ENCODE data around the gene AJM1. TPM values are rescaled to one million over a fixed set of nuclear protein-coding genes. Genes with fewer than 3 reads are reported as not detected.
"Not testable (repeated sequence)": the region's sequence is repeated elsewhere in the genome, so short reads cannot be mapped to it uniquely, and the experiment has no call there.

Gene AJM1
- 0.79 TPM for total RNA-seq (2013)
- polyA plus RNA-seq (1 to 10 TPM in 1 of 3 donors, under 1 TPM in 2; 0.10 to 2.0 (median 0.18) TPM), polyA minus RNA-seq (0.69 and 0.72 TPM in 2 replicates), total RNA-seq (0.08 to 2.0 (median 1.1) reads per million in 11 experiments)

GRCh38 chr9:136842380-136842948, at the start of gene AJM1:
TSS of gene AJM1 (plus strand) at chr9:136842478. CDS start at chr9:136844415, 1,937 bp downstream.
- not testable (repeated sequence) for H4K20me1 ChIP-seq (ENCODE audit: insufficient read depth, low read length); H3K9me3 ChIP-seq (replicated peaks in 1 of 2; ENCODE audit: control insufficient read depth in 1 of 2, insufficient read depth in 1 of 2, low read length in 2 of 2); H3K79me2 ChIP-seq (ENCODE audit: insufficient read depth, low read length); H3K27ac Mint-ChIP-seq; H3K27ac ChIP-seq (ENCODE audit: low read depth in 1 of 2, low read length in 2 of 2)
- H3K36me3 ChIP-seq (replicated peaks in 1 of 2; ENCODE audit: control insufficient read depth in 1 of 2, insufficient read depth in 2 of 2, low read length in 2 of 2), result peaks cover 18 to 22% of the 10 kb centered on the region in 2 donors
- Mint-ChIP-seq H3K4me1 (peaks cover 15% of the 10 kb centered on the region), H3K4me3 (peak within 1 kb of the TSS; percentile 70 to 86), H3K36me3 (peaks cover 18 to 29% of the 10 kb centered on the region in 2 donors), H3K9me3 (peaks cover 0 to 15% (median 12%) of the 10 kb centered on the region in 7 donors), H3K27me3 (ENCODE audit: low read depth in 3 of 3) (peaks cover 24 to 51% (median 37%) of the 10 kb centered on the region in 3 donors)
- WGBS (ENCODE audit: insufficient coverage), result under 1% methylated on average over 16 of the region's 27 CpGs
- H3K27me3 ChIP-seq (ENCODE audit: control insufficient read depth in 2 of 2, insufficient read depth in 2 of 2, low read length in 2 of 2), result peaks cover 12 to 36% of the 10 kb centered on the region in 2 donors
- H3K9ac ChIP-seq (ENCODE audit: insufficient read depth, low read length, poor library complexity, severe bottlenecking), result peak within 1 kb of the TSS; percentile 46
- H3K4me2 ChIP-seq (replicated peaks; ENCODE audit: extremely low read depth, low read length, poor library complexity, severe bottlenecking), result peak within 1 kb of the TSS; percentile 72
- peak within 1 kb of the TSS; percentile 78 for H2AFZ ChIP-seq (ENCODE audit: insufficient read depth, low read depth, low read length, poor library complexity, severe bottlenecking)
- intact Hi-C loops (cut with micrococcal nuclease), result loop anchor here (5.0 to 10.0 kb wide), 3 partner anchors 35 to 190 kb away; partner anchors contain the start of genes C8G (in 1 of the 2), FBXW5 (in 1 of the 2), FUT7 (in 1 of the 2) and RABL6 (in 1 of the 2)
- peaks cover 19 to 37% of the 10 kb centered on the region in 2 donors for H3K4me1 ChIP-seq (ENCODE audit: control insufficient read depth in 1 of 2, insufficient read depth in 2 of 2, low read length in 2 of 2)
- peak; percentile 91 for TF ChIP-seq CTCF (IDR thresholded peaks at IDR 0.05)
- peak within 1 kb of the TSS; percentile 18 to 74 (median 43) for H3K4me3 ChIP-seq (replicated peaks in 1 of 3; ENCODE audit: low read depth in 2 of 3, low read length in 3 of 3)
- peak; percentile 65 to 67 (median 66) for DNase-seq

GRCh38 chr9:136793086-136793946, 49.0 kb upstream of the AJM1 start:
- intact Hi-C loops (cut with micrococcal nuclease), result loop anchor here in 1 of 2 donors (5.0 kb wide), 1 partner anchor 54 kb away; the partner anchor contains the start of gene PHPT1
- H3K36me3 Mint-ChIP-seq, result peaks cover 12% of the 10 kb centered on the region in 2 donors
- H3K9me3 Mint-ChIP-seq, result peaks cover 0 to 4% (median 0%) of the 10 kb centered on the region in 7 donors
- Histone ChIP-seq H3K4me2 (replicated peaks; ENCODE audit: extremely low read depth, low read length, poor library complexity, severe bottlenecking) (no peak overlapping the region), H3K27ac (ENCODE audit: low read depth in 1 of 2, low read length in 2 of 2) (no peak overlapping the region), H3K27me3 (ENCODE audit: control insufficient read depth in 2 of 2, insufficient read depth in 2 of 2, low read length in 2 of 2) (peaks cover 2 to 24% of the 10 kb centered on the region in 2 donors), H3K9ac (ENCODE audit: insufficient read depth, low read length, poor library complexity, severe bottlenecking) (no peak overlapping the region), H3K36me3 (replicated peaks in 1 of 2; ENCODE audit: control insufficient read depth in 1 of 2, insufficient read depth in 2 of 2, low read length in 2 of 2) (no peaks in the 10 kb centered on the region), H3K4me1 (ENCODE audit: control insufficient read depth in 1 of 2, insufficient read depth in 2 of 2, low read length in 2 of 2) (peaks cover 29 to 35% of the 10 kb centered on the region in 2 donors), H3K4me3 (replicated peaks in 1 of 3; ENCODE audit: low read depth in 2 of 3, low read length in 3 of 3) (no peak overlapping the region), H4K20me1 (ENCODE audit: insufficient read depth, low read length) (peaks cover 14% of the 10 kb centered on the region), H2AFZ (ENCODE audit: insufficient read depth, low read depth, low read length, poor library complexity, severe bottlenecking) (no peak overlapping the region), H3K79me2 (ENCODE audit: insufficient read depth, low read length) (peaks cover 4% of the 10 kb centered on the region), H3K9me3 (replicated peaks in 1 of 2; ENCODE audit: control insufficient read depth in 1 of 2, insufficient read depth in 1 of 2, low read length in 2 of 2) (no peaks in the 10 kb centered on the region)
- no peak for DNase-seq
- H3K27ac Mint-ChIP-seq, result peak overlapping the region in 2 of 7 donors; percentile 51 to 72
- TF ChIP-seq CTCF (IDR thresholded peaks at IDR 0.05), result no peak
- peaks cover 22% of the 10 kb centered on the region for H3K4me1 Mint-ChIP-seq
- 88% methylated on average over 10 of the region's 17 CpGs for WGBS (ENCODE audit: insufficient coverage)
- H3K4me3 Mint-ChIP-seq, result no peak overlapping the region
- H3K27me3 Mint-ChIP-seq (ENCODE audit: low read depth in 3 of 3), result peaks cover 27 to 38% (median 32%) of the 10 kb centered on the region in 3 donors
